Activated CD4-positive, alpha-beta T cell treated with anti-CD3 and anti-CD28 coated beads, Interleukin-2, amount 50 U/mL, for 16 hours (primary cell): Measurements from ENCODE around the gene TSPAN2.
A peak's percentile ranks its signal among the peaks of the same experiment; 100 is the strongest.

Experiments used
- DNase-seq: peaks from one replicate; pipeline ENCODE4 v3.0.0-alpha.2; 2020

Gene TSPAN2

GRCh38 chr1:115112496-115113375 is 23.4 kb upstream of the TSPAN2 start:
- peak; percentile 37 for DNase-seq

GRCh38 chr1:115107516-115108260 is 18.4 kb upstream of the TSPAN2 start:
- DNase-seq: no peak

GRCh38 chr1:115105831-115106230 is 16.5 kb upstream of the TSPAN2 start:
- DNase-seq: no peak

GRCh38 chr1:115099693-115100050 is 10.4 kb upstream of the TSPAN2 start:
- no peak for DNase-seq

- peak; percentile 73 for DNase-seq
These were observed 9.8 kb upstream of the TSPAN2 start for GRCh38 chr1:115098979-115099692.

- no peak for DNase-seq
These were observed 2.9 kb upstream of the TSPAN2 start for GRCh38 chr1:115092175-115092574.

- no peak for DNase-seq
These were observed 2.3 kb upstream of the TSPAN2 start for GRCh38 chr1:115091572-115091971.

GRCh38 chr1:115090956-115091355 is 1.7 kb upstream of the TSPAN2 start:
- DNase-seq: no peak

- DNase-seq: no peak
These were observed 1.2 kb upstream of the TSPAN2 start for GRCh38 chr1:115090540-115090939.

GRCh38 chr1:115090186-115090490 is 835 bp upstream of the TSPAN2 start:
- no peak for DNase-seq

- DNase-seq: no peak
These were observed 358 bp downstream of the TSPAN2 start for GRCh38 chr1:115088871-115089419.

GRCh38 chr1:115088115-115088778 is 1.1 kb downstream of the TSPAN2 start:
- no peak for DNase-seq

- no peak for DNase-seq
These were observed 3.0 kb downstream of the TSPAN2 start for GRCh38 chr1:115086176-115086830.

- DNase-seq: no peak
These were observed 4.3 kb downstream of the TSPAN2 start for GRCh38 chr1:115084902-115085511.

GRCh38 chr1:115082949-115083348 is 6.4 kb downstream of the TSPAN2 start:
- DNase-seq: no peak

GRCh38 chr1:115078708-115079107 is 10.6 kb downstream of the TSPAN2 start:
- no peak for DNase-seq

GRCh38 chr1:115077984-115078330 is 11.3 kb downstream of the TSPAN2 start:
- no peak for DNase-seq

- DNase-seq: no peak
These were observed 11.9 kb downstream of the TSPAN2 start for GRCh38 chr1:115077286-115077983.

- no peak for DNase-seq
These were observed 12.9 kb downstream of the TSPAN2 start for GRCh38 chr1:115076384-115076915.

- DNase-seq: no peak
These were observed 14.3 kb downstream of the TSPAN2 start for GRCh38 chr1:115074839-115075534.
